HL-60 (cell line): ENCODE results near the gene SHROOM1.

Experiments used
- CTCF ChIP-seq: IDR thresholded peaks from one replicate; pipeline ENCODE4 v1.5.1; 2011; ENCODE audit warnings: low read length, control low read depth, inconsistent platforms; ENCODE audit not compliant: insufficient read depth
- GABPA ChIP-seq: IDR thresholded peaks from 2 replicates; pipeline ENCODE4 v1.6.1; 2012; ENCODE audit warnings: low read depth
- POLR2AphosphoS5 ChIP-seq: IDR thresholded peaks from 2 replicates; pipeline ENCODE4 v1.6.1; 2012; ENCODE audit warnings: low read depth
- REST ChIP-seq: IDR thresholded peaks from 2 replicates; pipeline ENCODE4 v1.6.1; 2012; ENCODE audit warnings: low read depth; ENCODE audit not compliant: insufficient replicate concordance
- SPI1 ChIP-seq: IDR thresholded peaks from 2 replicates; pipeline ENCODE4 v1.6.1; 2012; ENCODE audit warnings: low read depth, mild to moderate bottlenecking, borderline replicate concordance

- TF ChIP-seq CTCF, result no peak
- TF ChIP-seq POLR2AphosphoS5, result no peak
- TF ChIP-seq REST, result no peak
- TF ChIP-seq SPI1, result no peak
- TF ChIP-seq GABPA, result no peak
Measured at GRCh38 chr5:132776938-132777208, 53.6 kb downstream of the SHROOM1 start.
